ENCODE measurements around the gene TRABD2B.

The TRABD2B gene

GRCh38 chr1:47951545-47952235, 45.5 kb downstream of the TRABD2B start:
- TF ChIP-seq FOXM1 (IDR thresholded peaks at IDR 0.05; ENCODE audit: borderline replicate concordance, low read depth): no peak
- no peak for TF ChIP-seq TEAD4 (IDR thresholded peaks at IDR 0.05)
- no peak for TF ChIP-seq CREB1 (IDR thresholded peaks at IDR 0.05; ENCODE audit: low read depth)

DNA sequence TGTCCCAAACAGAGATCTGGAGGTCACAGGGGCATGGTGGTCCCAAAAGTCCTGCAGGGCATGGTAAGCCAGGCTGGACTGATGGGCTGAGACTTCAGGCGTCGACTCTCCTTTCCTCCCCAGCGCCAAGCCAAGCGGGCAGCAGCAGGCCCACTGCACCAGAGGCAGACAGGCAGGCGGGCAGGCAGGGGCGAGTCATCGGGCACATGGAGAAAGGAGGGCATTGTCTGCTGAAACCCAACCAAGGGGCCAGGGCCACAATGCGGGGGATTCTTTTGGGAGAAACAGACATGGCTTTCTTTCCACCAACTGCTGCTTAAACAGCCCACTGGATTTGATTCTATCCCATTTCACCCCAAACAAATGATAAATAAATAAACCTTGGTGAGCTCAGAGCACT, 46.2 kb downstream of the TRABD2B start:
- TF ChIP-seq MAX (IDR thresholded peaks at IDR 0.05) (no peak), RAD21 (IDR thresholded peaks at IDR 0.05; ENCODE audit: low read depth) (no peak), YY1 (IDR thresholded peaks at IDR 0.05; ENCODE audit: low read depth) (no peak), EP300 (IDR thresholded peaks at IDR 0.05; ENCODE audit: borderline replicate concordance) (no peak), REST (IDR thresholded peaks at IDR 0.05; ENCODE audit: low read depth) (no peak), NFIC (IDR thresholded peaks at IDR 0.05) (no peak), EGR1 (IDR thresholded peaks at IDR 0.05) (no peak), TAF1 (IDR thresholded peaks at IDR 0.05; ENCODE audit: low read depth) (no peak), FOXM1 (IDR thresholded peaks at IDR 0.05; ENCODE audit: borderline replicate concordance, low read depth) (no peak), CEBPB (IDR thresholded peaks at IDR 0.05) (no peak), ZBTB7A (IDR thresholded peaks at IDR 0.05; ENCODE audit: low read depth) (no peak), CREB1 (IDR thresholded peaks at IDR 0.05; ENCODE audit: low read depth) (no peak), TEAD4 (IDR thresholded peaks at IDR 0.05) (no peak), TCF12 (IDR thresholded peaks at IDR 0.05; ENCODE audit: low read depth) (no peak)
- TF ChIP-seq, protein P1, sequence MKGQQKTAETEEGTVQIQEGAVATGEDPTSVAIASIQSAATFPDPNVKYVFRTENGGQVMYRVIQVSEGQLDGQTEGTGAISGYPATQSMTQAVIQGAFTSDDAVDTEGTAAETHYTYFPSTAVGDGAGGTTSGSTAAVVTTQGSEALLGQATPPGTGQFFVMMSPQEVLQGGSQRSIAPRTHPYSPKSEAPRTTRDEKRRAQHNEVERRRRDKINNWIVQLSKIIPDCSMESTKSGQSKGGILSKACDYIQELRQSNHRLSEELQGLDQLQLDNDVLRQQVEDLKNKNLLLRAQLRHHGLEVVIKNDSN (IDR thresholded peaks at IDR 0.05): no peak

- TF ChIP-seq CREB1 (IDR thresholded peaks at IDR 0.05; ENCODE audit: low read depth): no peak
- no peak for TF ChIP-seq NFIC (IDR thresholded peaks at IDR 0.05)
- TF ChIP-seq FOXM1 (IDR thresholded peaks at IDR 0.05; ENCODE audit: borderline replicate concordance, low read depth): no peak
Measured at GRCh38 chr1:47950471-47950870, 46.7 kb downstream of the TRABD2B start.

DNA sequence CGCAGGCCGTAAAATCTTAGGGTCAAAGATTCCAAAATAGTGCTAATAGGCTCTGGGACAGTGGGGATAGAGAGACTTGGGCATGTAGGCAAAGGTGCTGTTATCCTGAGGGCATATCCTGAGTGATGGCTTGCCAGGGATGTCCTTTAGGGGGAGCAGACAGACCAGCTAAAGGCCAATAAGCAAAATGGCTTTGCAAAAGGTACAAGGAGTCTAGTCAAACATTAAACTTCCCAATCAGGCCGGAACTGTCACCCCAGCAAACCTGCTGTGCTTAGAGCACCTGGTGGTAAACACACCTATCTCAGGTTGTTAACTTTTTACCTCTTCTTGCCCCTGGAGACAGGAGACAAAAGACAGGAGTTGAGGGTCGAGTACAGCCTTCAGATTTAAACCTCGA, 49.1 kb downstream of the TRABD2B start:
- TF ChIP-seq RAD21 (IDR thresholded peaks at IDR 0.05; ENCODE audit: low read depth): peak; percentile 28; the same call in 1 of the 2 replicates
- no peak for TF ChIP-seq YY1 (IDR thresholded peaks at IDR 0.05; ENCODE audit: low read depth)
- TF ChIP-seq TEAD4 (IDR thresholded peaks at IDR 0.05): no peak
- TF ChIP-seq ZBTB7A (IDR thresholded peaks at IDR 0.05; ENCODE audit: low read depth): no peak

GRCh38 chr1:47947531-47947930, 49.7 kb downstream of the TRABD2B start:
- TF ChIP-seq ZBTB7A (IDR thresholded peaks at IDR 0.05; ENCODE audit: low read depth) (no peak), CREB1 (IDR thresholded peaks at IDR 0.05; ENCODE audit: low read depth) (no peak), RAD21 (IDR thresholded peaks at IDR 0.05; ENCODE audit: low read depth) (no peak), EGR1 (IDR thresholded peaks at IDR 0.05) (no peak), REST (IDR thresholded peaks at IDR 0.05; ENCODE audit: low read depth) (no peak), EP300 (IDR thresholded peaks at IDR 0.05; ENCODE audit: borderline replicate concordance) (no peak), TAF1 (IDR thresholded peaks at IDR 0.05; ENCODE audit: low read depth) (no peak), TCF12 (IDR thresholded peaks at IDR 0.05; ENCODE audit: low read depth) (no peak), MAX (IDR thresholded peaks at IDR 0.05) (no peak), YY1 (IDR thresholded peaks at IDR 0.05; ENCODE audit: low read depth) (no peak), CEBPB (IDR thresholded peaks at IDR 0.05) (no peak), TEAD4 (IDR thresholded peaks at IDR 0.05) (no peak), FOXM1 (IDR thresholded peaks at IDR 0.05; ENCODE audit: borderline replicate concordance, low read depth) (no peak), NFIC (IDR thresholded peaks at IDR 0.05) (no peak)
- TF ChIP-seq, protein P1 (IDR thresholded peaks at IDR 0.05): no peak

GRCh38 chr1:47944561-47944960, 52.6 kb downstream of the TRABD2B start:
- TF ChIP-seq YY1 (IDR thresholded peaks at IDR 0.05; ENCODE audit: low read depth) (no peak), EP300 (IDR thresholded peaks at IDR 0.05; ENCODE audit: borderline replicate concordance) (no peak), NFIC (IDR thresholded peaks at IDR 0.05) (no peak), MAX (IDR thresholded peaks at IDR 0.05) (no peak), EGR1 (IDR thresholded peaks at IDR 0.05) (no peak), CEBPB (IDR thresholded peaks at IDR 0.05) (no peak), CREB1 (IDR thresholded peaks at IDR 0.05; ENCODE audit: low read depth) (no peak), RAD21 (IDR thresholded peaks at IDR 0.05; ENCODE audit: low read depth) (no peak), ZBTB7A (IDR thresholded peaks at IDR 0.05; ENCODE audit: low read depth) (no peak), REST (IDR thresholded peaks at IDR 0.05; ENCODE audit: low read depth) (no peak), TEAD4 (IDR thresholded peaks at IDR 0.05) (no peak), TAF1 (IDR thresholded peaks at IDR 0.05; ENCODE audit: low read depth) (no peak), FOXM1 (IDR thresholded peaks at IDR 0.05; ENCODE audit: borderline replicate concordance, low read depth) (no peak), TCF12 (IDR thresholded peaks at IDR 0.05; ENCODE audit: low read depth) (no peak)
- TF ChIP-seq, protein P1 (IDR thresholded peaks at IDR 0.05): no peak
